NCI-H2196 (cell line): Measurements from ENCODE around the gene CLDN2.
"Not testable (repeated sequence)": the region's sequence is repeated elsewhere in the genome, so short reads cannot be mapped to it uniquely, and the experiment has no call there.

Experiments used
- DNase-seq: peaks from one replicate; lab custom pipeline; 2025; ENCODE audit not compliant: unreplicated experiment; lab: John Stamatoyannopoulos, UW

CLDN2 gene

DNA sequence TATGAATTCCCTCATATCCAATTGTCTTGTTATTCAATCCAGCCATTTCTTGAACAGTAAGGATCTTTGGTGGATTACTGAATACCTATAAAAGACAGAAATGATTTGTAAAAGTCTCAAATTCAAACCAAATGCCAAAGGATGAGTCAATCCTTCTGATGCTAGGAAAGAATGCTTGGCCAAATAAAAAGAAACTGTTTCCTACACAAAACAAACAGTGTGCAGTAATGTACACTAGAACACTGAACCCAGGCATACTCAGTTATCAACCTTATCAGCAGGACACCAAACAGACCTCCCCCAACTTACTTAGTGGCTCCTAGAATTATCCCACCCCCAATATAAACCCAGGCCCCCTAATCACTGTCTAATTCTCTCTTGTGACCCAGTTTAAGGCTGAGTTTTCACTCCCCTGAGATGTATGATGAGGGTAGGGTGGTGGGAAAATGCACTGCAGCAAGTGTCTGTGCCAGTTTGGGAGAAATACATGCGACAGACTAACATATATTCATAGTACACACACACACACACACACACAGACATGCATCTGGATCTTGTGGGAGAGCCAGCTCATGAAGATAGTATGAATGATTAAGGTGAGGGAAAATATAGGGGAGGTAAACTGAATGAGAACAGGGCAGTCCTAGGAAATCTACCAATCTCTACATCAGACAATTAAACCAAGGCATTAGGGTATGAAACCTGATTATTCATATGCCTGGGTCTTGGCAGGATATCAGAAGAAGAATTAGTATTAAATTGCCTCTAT, 35.0 kb downstream of the CLDN2 start:
- no peak for DNase-seq

DNA sequence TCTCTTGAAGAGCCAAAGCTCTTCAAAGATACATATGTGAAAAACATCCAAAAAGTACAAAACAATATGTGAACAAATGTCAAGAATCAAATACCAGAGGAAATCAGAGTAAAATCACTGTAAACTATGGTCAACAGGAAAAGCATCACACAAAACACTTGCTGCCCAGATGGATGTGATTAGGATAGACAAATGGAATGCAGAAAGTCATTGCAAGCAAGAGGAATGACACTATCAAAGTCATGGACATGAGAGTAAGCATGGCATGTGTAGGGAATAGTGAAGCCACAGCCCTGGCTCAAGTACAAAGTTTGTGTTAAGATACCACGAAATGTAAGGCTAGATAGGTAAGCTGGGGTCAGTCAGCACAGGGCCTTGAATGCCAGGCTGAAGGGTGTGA, 37.7 kb downstream of the CLDN2 start:
- DNase-seq, result no peak

- DNase-seq, result peak; percentile 7
Measured at GRCh38 chrX:106959901-106960300, 39.7 kb downstream of the CLDN2 start.

DNA sequence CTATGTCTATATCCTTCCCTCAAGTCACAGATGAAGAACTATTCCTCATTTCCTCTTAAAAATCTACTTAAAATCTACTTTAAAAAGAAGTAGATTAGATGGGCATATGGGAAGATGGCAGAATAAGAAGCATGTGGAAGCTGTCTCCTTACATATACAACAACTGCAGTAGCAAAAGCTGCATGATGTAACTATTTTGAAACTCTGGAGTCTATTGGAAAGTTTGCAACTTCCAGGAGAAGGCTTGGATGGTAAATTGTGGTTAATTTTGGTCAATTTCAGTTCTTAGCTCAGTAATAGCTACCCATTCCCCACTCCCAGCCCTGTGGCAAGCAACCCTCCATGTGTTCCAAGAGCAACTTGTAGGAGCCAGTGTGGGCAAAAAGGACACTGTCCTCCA, 42.9 kb downstream of the CLDN2 start:
- DNase-seq, result no peak

GRCh38 chrX:106964290-106964689, 44.1 kb downstream of the CLDN2 start:
- DNase-seq, result no peak

DNA sequence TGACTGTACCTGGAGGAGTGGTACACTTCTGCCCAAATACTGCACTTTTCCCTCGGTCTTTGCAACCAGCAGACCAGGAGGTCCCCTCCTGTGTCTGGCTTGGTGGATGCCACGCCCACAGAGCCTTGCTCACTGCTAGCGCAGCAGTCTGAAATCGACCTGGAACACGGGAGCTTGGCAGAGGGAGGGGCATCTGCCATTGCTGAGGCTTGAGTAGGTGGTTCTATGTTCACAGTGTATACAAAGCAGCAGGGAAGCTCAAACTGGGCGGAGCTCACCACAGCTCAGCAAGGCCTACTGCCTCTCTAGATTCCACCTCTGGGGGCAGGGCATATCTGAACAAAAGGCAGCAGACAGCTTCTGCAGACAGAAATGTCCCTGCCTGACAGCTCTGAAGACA, 46.3 kb downstream of the CLDN2 start:
- not testable (repeated sequence) for DNase-seq

- DNase-seq, result no peak
Measured at GRCh38 chrX:106972896-106973295, 52.7 kb downstream of the CLDN2 start.

GRCh38 chrX:106973433-106974149, 53.4 kb downstream of the CLDN2 start:
- DNase-seq, result no peak

- no peak for DNase-seq
Measured at GRCh38 chrX:106976416-106976815, 56.2 kb downstream of the CLDN2 start.
